BJ (cell line): ENCODE results near the gene TRABD2B. TPM values are rescaled to one million over a fixed set of nuclear protein-coding genes. Genes with fewer than 3 reads are reported as not detected.
"Not testable (repeated sequence)": the region's sequence is repeated elsewhere in the genome, so short reads cannot be mapped to it uniquely, and the experiment has no call there.

ENCODE experiments used
- CTCF ChIA-PET: fragments of 350-600 bp; formaldehyde crosslinking; extraction: SDS; loops from one replicate; lab custom pipeline; 2021; ENCODE audit warnings: antibody characterized with exemption, inconsistent platforms; lab: Yijun Ruan, JAX
- POLR2A ChIA-PET: fragments of 300-600 bp; sonication (Branson Sonifier 250); formaldehyde crosslinking; extraction: SDS; loops from one replicate; lab custom pipeline; 2021; ENCODE audit warnings: antibody characterized with exemption; lab: Charles Lee
- DNase-seq: peaks from one replicate; pipeline ENCODE4 v3.0.0-alpha.2; 2011; ENCODE audit warnings: low read depth
- H3K27me3 ChIP-seq: 2 replicates; pipeline ENCODE4 v1.6.0; 2011; ENCODE audit warnings: low read length; ENCODE audit not compliant: control insufficient read depth, insufficient read depth
- H3K36me3 ChIP-seq: 2 replicates; pipeline ENCODE4 v1.5.1; 2011; ENCODE audit warnings: low read length; ENCODE audit not compliant: control insufficient read depth, insufficient read depth
- H3K4me3 ChIP-seq: 2 replicates; pipeline ENCODE4 v1.5.1; 2011; ENCODE audit warnings: low read depth, mild to moderate bottlenecking, control low read depth, low read length
- CTCF ChIP-seq: IDR thresholded peaks from 2 replicates; pipeline ENCODE4 v1.5.1; 2011; ENCODE audit warnings: low read depth, mild to moderate bottlenecking, control low read depth, inconsistent platforms, low read length, moderate library complexity; ENCODE audit not compliant: insufficient read depth
- polyA plus RNA-seq: library from polyadenylated mRNA; depleted of rRNA; stranded (reverse); fragments of >200 nt; gene quantifications from 2 replicates; pipeline ENCODE4 v1.2.3, GENCODE V29; 2011

Gene TRABD2B
- polyA plus RNA-seq, 1 experiment: not detected

GRCh38 chr1:47964636-47965035 is 32.5 kb downstream of the TRABD2B start:
- Histone ChIP-seq H3K27me3 (no peaks in the 10 kb centered on the region), H3K36me3 (no peaks in the 10 kb centered on the region), H3K4me3 (no peak overlapping the region)
- DNase-seq: no peak
- POLR2A ChIA-PET: no interaction called here
- CTCF ChIA-PET: no interaction called here
- no peak for TF ChIP-seq CTCF

- no peak for TF ChIP-seq CTCF
- no peak overlapping the region for H3K4me3 ChIP-seq
- ChIA-PET CTCF (no interaction called here), POLR2A (no interaction called here)
- DNase-seq: no peak
- no peaks in the 10 kb centered on the region for H3K27me3 ChIP-seq
- no peaks in the 10 kb centered on the region for H3K36me3 ChIP-seq
Measured at GRCh38 chr1:47963568-47964358, 33.4 kb downstream of the TRABD2B start.

GRCh38 chr1:47962750-47963492 is 34.3 kb downstream of the TRABD2B start:
- CTCF ChIA-PET: no interaction called here
- no peaks in the 10 kb centered on the region for H3K36me3 ChIP-seq
- no peak for TF ChIP-seq CTCF
- H3K4me3 ChIP-seq: no peak overlapping the region
- no peak for DNase-seq
- POLR2A ChIA-PET: no interaction called here
- H3K27me3 ChIP-seq: no peaks in the 10 kb centered on the region

GRCh38 chr1:47961835-47962234 is 35.4 kb downstream of the TRABD2B start:
- POLR2A ChIA-PET, H3K36me3 ChIP-seq, DNase-seq, H3K27me3 ChIP-seq, CTCF ChIA-PET, H3K4me3 ChIP-seq: not testable (repeated sequence)

- DNase-seq, POLR2A ChIA-PET, H3K27me3 ChIP-seq, H3K4me3 ChIP-seq, H3K36me3 ChIP-seq: not testable (repeated sequence)
- CTCF ChIA-PET: interaction anchor here (1.0 kb wide), 1 partner anchor 14 kb away, joined by 3 read pairs; no protein-coding TSS in a partner anchor
Measured at GRCh38 chr1:47956491-47956890, 40.7 kb downstream of the TRABD2B start.

- TF ChIP-seq CTCF: no peak
- DNase-seq: no peak
- ChIA-PET POLR2A (no interaction called here), CTCF (no interaction called here)
- no peaks in the 10 kb centered on the region for H3K36me3 ChIP-seq
- no peak overlapping the region for H3K4me3 ChIP-seq
- no peaks in the 10 kb centered on the region for H3K27me3 ChIP-seq
Measured at GRCh38 chr1:47953661-47954060, 43.5 kb downstream of the TRABD2B start.
